PC-3 (cell line): ENCODE data around the gene MAPK6. TPM values are rescaled to one million over a fixed set of nuclear protein-coding genes. Genes with fewer than 3 reads are reported as not detected.

Source experiments
- ATAC-seq: fragments of 200-7000 bp; cut with Tn5 transposase; 2 replicates; pipeline ENCODE4 v1.9.1; 2020; ENCODE audit warnings: mild to moderate bottlenecking, moderate library complexity
- BruUV-seq: library from RNA; stranded (reverse); fragments of 400-500 nt; replicated peaks from 2 replicates; lab custom pipeline; 2021; lab: Mats Ljungman, UMichigan
- CTCF ChIA-PET: fragments of 300-600 bp; sonication (Branson Sonifier 250); formaldehyde crosslinking; loops from one replicate; lab custom pipeline; 2022; ENCODE audit warnings: antibody characterized with exemption; lab: Charles Lee
- POLR2A ChIA-PET: fragments of 300-600 bp; sonication (Branson Sonifier 250); formaldehyde crosslinking; loops from one replicate; lab custom pipeline; 2022; ENCODE audit warnings: antibody characterized with exemption; ENCODE audit not compliant: unreplicated experiment; lab: Charles Lee
- DNase-seq: peaks from one replicate; pipeline ENCODE4 v3.0.0-alpha.2; 2015
- H2AFZ ChIP-seq: fragments of 300-600 bp; sonication (generic); 2 replicates; pipeline ENCODE4 v1.6.0; 2016; ENCODE audit warnings: antibody characterized with exemption, low read length
- H3F3A ChIP-seq: fragments of 300-600 bp; sonication (generic); one replicate; pipeline ENCODE4 v1.6.0; 2017; ENCODE audit warnings: antibody characterized with exemption, low read length, control low read depth, mild to moderate bottlenecking; ENCODE audit not compliant: unreplicated experiment
- H3K27ac ChIP-seq: fragments of 300-600 bp; sonication (generic); 2 replicates; pipeline ENCODE4 v1.5.1; 2016; ENCODE audit warnings: mild to moderate bottlenecking, low read length
- H3K27me3 ChIP-seq: fragments of 300-600 bp; sonication (generic); 2 replicates; pipeline ENCODE4 v1.6.1; 2016; ENCODE audit warnings: low read length, mixed read lengths
- H3K36me3 ChIP-seq: fragments of 300-600 bp; sonication (generic); 2 replicates; pipeline ENCODE4 v1.6.1; 2016; ENCODE audit warnings: low read depth, mixed run types, low read length, mixed read lengths
- H3K4me1 ChIP-seq: fragments of 300-600 bp; sonication (generic); 2 replicates; pipeline ENCODE4 v1.5.1; 2016; ENCODE audit warnings: low read length; ENCODE audit not compliant: insufficient read depth
- H3K4me2 ChIP-seq: fragments of 300-600 bp; sonication (generic); 2 replicates; pipeline ENCODE4 v1.6.0; 2016; ENCODE audit warnings: low read length
- H3K4me3 ChIP-seq: fragments of 300-600 bp; sonication (generic); 2 replicates; pipeline ENCODE4 v1.5.1; 2016; ENCODE audit warnings: mild to moderate bottlenecking, low read length, mixed read lengths
- H3K79me2 ChIP-seq: fragments of 300-600 bp; sonication (generic); 2 replicates; pipeline ENCODE4 v1.6.1; 2017; ENCODE audit warnings: low read length, mixed read lengths
- H3K9ac ChIP-seq: fragments of 300-600 bp; sonication (generic); 2 replicates; pipeline ENCODE4 v1.6.0; 2016; ENCODE audit warnings: mild to moderate bottlenecking, low read length
- H3K9me2 ChIP-seq: fragments of 300-600 bp; sonication (generic); replicated peaks from 2 replicates; pipeline ENCODE4 v1.6.1; 2016; ENCODE audit warnings: mixed run types, low read length, mixed read lengths
- H3K9me3 ChIP-seq: fragments of 300-600 bp; sonication (generic); 2 replicates; pipeline ENCODE4 v1.6.1; 2016; ENCODE audit warnings: low read length, mixed read lengths
- H4K20me1 ChIP-seq: fragments of 300-600 bp; sonication (generic); 2 replicates; pipeline ENCODE4 v1.6.1; 2016; ENCODE audit warnings: low read length, mixed read lengths
- EZH2 ChIP-seq: fragments of 300-600 bp; sonication (generic); IDR thresholded peaks from one replicate; pipeline ENCODE4 v1.6.1; 2017; ENCODE audit warnings: antibody characterized with exemption, mild to moderate bottlenecking, low read length; ENCODE audit not compliant: unreplicated experiment
- EZH2phosphoT487 ChIP-seq: fragments of 300-600 bp; sonication (generic); IDR thresholded peaks from 2 replicates; pipeline ENCODE4 v1.6.1; 2018; ENCODE audit warnings: mild to moderate bottlenecking, antibody characterized with exemption, low read length, borderline replicate concordance
- intact Hi-C: fragments of 100-400 bp; cut with micrococcal nuclease; formaldehyde crosslinking; loops from 2 replicates; pipeline ENCODE4 v1.9.0; 2023
- total RNA-seq: library from RNA; depleted of rRNA; stranded (reverse); fragments of >200 nt; gene quantifications from 2 replicates; pipeline ENCODE4 v1.2.3, GENCODE V29; 2014
- TF ChIP-seq, protein P1 (sequence below): fragments of 300-600 bp; sonication (generic); conservative IDR thresholded peaks from 2 replicates; pipeline ENCODE4 v1.5.1; 2017; ENCODE audit warnings: antibody characterized with exemption, low read depth, mild to moderate bottlenecking, low read length

The MAPK6 gene
- total RNA-seq, 1 experiment from 2014 or later = 22.5 TPM

DNA sequence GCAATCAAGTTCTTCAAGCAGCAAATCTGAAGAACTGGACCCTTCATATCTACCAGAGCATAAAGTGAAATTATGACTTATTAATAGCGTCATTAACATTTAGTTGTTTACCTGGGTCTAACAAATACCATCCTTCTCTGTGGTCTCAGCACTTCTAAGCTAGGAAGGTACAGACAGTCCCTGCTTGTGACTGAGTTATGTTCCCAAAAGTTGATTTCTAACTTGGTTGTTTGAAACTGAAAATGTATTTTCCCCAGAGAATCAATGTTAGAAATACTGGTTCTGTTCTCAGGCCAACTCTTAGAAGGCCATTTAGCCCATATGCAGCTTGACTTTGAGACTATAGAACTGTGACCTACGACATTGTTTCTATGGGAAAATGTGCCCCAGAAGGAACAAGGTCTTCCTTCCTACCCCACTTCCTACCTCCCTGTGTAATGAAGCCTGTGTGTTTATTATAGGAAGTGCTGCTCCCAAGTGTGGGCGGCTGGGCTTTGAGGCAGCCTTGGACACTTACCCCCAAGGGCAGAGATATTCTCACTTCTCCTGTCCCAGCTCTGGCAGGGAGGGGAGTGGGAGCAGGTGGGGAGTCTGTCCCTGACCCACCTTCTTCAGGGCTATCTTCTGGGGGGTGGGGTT, 12.2 kb upstream of the MAPK6 start:
- no peaks in the 10 kb centered on the region for H4K20me1 ChIP-seq
- intact Hi-C loops = no loop called here
- H3K79me2 ChIP-seq = no peaks in the 10 kb centered on the region
- H3K9ac ChIP-seq = no peak overlapping the region
- H2AFZ ChIP-seq = no peak overlapping the region
- no TSS peak for BruUV-seq
- no peaks in the 10 kb centered on the region for H3F3A ChIP-seq
- ChIA-PET POLR2A (no interaction called here), CTCF (no interaction called here)
- TF ChIP-seq, protein P1, sequence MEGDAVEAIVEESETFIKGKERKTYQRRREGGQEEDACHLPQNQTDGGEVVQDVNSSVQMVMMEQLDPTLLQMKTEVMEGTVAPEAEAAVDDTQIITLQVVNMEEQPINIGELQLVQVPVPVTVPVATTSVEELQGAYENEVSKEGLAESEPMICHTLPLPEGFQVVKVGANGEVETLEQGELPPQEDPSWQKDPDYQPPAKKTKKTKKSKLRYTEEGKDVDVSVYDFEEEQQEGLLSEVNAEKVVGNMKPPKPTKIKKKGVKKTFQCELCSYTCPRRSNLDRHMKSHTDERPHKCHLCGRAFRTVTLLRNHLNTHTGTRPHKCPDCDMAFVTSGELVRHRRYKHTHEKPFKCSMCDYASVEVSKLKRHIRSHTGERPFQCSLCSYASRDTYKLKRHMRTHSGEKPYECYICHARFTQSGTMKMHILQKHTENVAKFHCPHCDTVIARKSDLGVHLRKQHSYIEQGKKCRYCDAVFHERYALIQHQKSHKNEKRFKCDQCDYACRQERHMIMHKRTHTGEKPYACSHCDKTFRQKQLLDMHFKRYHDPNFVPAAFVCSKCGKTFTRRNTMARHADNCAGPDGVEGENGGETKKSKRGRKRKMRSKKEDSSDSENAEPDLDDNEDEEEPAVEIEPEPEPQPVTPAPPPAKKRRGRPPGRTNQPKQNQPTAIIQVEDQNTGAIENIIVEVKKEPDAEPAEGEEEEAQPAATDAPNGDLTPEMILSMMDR = no peak
- TF ChIP-seq EZH2 = no peak
- no peak for TF ChIP-seq EZH2phosphoT487
- no peaks in the 10 kb centered on the region for H3K9me2 ChIP-seq
- H3K9me3 ChIP-seq = no peaks in the 10 kb centered on the region
- H3K27ac ChIP-seq = no peak overlapping the region
- no peaks in the 10 kb centered on the region for H3K36me3 ChIP-seq
- H3K4me3 ChIP-seq = no peak overlapping the region
- peaks cover 31% of the 10 kb centered on the region for H3K4me1 ChIP-seq
- no peak for ATAC-seq
- H3K27me3 ChIP-seq = no peaks in the 10 kb centered on the region
- DNase-seq = no peak
- no peak overlapping the region for H3K4me2 ChIP-seq

DNA sequence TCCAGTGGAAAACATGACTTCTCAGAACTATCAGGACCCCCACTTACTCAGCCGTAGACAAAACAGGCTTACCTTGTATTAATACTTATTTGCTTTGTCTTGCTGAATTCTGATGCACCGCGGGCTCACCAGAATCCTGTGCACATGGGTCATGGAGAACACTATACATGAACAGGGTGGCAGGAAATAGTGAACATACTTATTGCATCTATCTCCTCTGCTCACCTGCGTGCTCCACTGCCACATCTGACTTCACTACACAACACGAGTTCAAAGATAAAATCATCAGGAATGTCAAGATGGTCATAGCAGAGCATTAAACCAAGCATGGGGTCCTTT, 10.7 kb upstream of the MAPK6 start:
- H2AFZ ChIP-seq = no peak overlapping the region
- no peak for ATAC-seq
- H3K9me2 ChIP-seq = no peaks in the 10 kb centered on the region
- no peaks in the 10 kb centered on the region for H3K79me2 ChIP-seq
- no peak overlapping the region for H3K4me2 ChIP-seq
- no peaks in the 10 kb centered on the region for H3K9me3 ChIP-seq
- BruUV-seq = no TSS peak
- H3K4me3 ChIP-seq = no peak overlapping the region
- H3K36me3 ChIP-seq = no peaks in the 10 kb centered on the region
- TF ChIP-seq EZH2 = no peak
- TF ChIP-seq EZH2phosphoT487 = no peak
- TF ChIP-seq, protein P1 = no peak
- no peak overlapping the region for H3K9ac ChIP-seq
- no peak overlapping the region for H3K27ac ChIP-seq
- POLR2A ChIA-PET = no interaction called here
- intact Hi-C loops = no loop called here
- no peak for DNase-seq
- H3K4me1 ChIP-seq = peaks cover 43% of the 10 kb centered on the region
- H3F3A ChIP-seq = no peaks in the 10 kb centered on the region
- H3K27me3 ChIP-seq = no peaks in the 10 kb centered on the region
- CTCF ChIA-PET = no interaction called here
- no peaks in the 10 kb centered on the region for H4K20me1 ChIP-seq

DNA sequence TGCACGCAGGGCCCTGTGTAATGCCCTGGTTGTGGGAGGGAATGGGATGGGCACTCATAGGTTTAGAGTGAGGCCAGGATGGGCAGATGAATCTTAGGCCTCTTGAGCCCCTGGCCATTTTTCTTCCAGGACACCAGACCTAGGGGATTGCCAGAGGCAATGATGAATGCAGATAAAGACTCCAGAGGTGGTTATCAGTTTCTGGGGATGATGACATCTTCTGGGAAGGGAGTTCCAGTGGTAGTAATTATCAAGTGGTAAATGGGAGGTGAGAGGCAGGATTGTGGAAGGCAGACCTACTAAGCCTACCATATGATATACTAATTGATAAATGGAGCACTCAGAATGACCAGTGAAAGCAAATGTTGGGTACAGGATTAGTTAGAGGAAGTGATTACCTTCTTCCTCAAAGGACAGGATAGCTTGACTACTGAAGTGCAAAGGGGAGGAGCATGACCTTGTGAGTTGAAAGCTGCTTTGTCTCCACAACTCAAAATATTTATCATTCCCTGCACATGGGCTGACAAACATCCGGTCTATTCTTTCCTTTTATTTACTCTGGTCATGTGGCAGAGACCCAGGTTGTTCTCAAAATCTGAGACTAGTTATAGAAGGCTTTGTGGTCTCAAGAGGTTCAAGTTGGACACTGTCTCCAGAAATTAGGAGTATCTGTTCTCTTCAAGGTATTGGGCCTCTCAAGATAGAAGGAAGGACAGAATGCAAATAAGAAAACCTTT, 10.2 kb upstream of the MAPK6 start:
- intact Hi-C loops = no loop called here
- DNase-seq (peak; percentile 34), ATAC-seq (no peak; the same call in 1 of the 2 replicates)
- Histone ChIP-seq H3K9me3 (no peaks in the 10 kb centered on the region), H3K27ac (no peak overlapping the region), H3K9me2 (no peaks in the 10 kb centered on the region), H3K27me3 (no peaks in the 10 kb centered on the region), H3K36me3 (no peaks in the 10 kb centered on the region), H3K4me3 (no peak overlapping the region), H4K20me1 (no peaks in the 10 kb centered on the region), H3K9ac (no peak overlapping the region), H3F3A (no peaks in the 10 kb centered on the region), H3K4me1 (peaks cover 49% of the 10 kb centered on the region), H3K79me2 (no peaks in the 10 kb centered on the region), H3K4me2 (no peak overlapping the region), H2AFZ (no peak overlapping the region)
- BruUV-seq = no TSS peak
- no peak for TF ChIP-seq EZH2
- TF ChIP-seq, protein P1 = no peak
- no peak for TF ChIP-seq EZH2phosphoT487
- CTCF ChIA-PET = no interaction called here
- POLR2A ChIA-PET = no interaction called here
